Osteocyte (in vitro differentiated cells): Measurements from ENCODE around the gene C17orf107. TPM values are rescaled to one million over a fixed set of nuclear protein-coding genes. Genes with fewer than 3 reads are reported as not detected.
"Not testable (repeated sequence)": the region's sequence is repeated elsewhere in the genome, so short reads cannot be mapped to it uniquely, and the experiment has no call there.

Experiments
- DNase-seq: peaks from one replicate; pipeline ENCODE4 v3.0.0; 2021; ENCODE audit warnings: mixed read lengths; ENCODE audit not compliant: unreplicated experiment; ENCODE audit errors: extremely low spot score
- H3K27ac Mint-ChIP-seq: one replicate; pipeline ENCODE4 v1.8.0; 2021; ENCODE audit warnings: mild to moderate bottlenecking, mixed read lengths; ENCODE audit not compliant: unreplicated experiment
- H3K27me3 Mint-ChIP-seq: one replicate; pipeline ENCODE4 v1.8.0; 2021; ENCODE audit warnings: mixed read lengths; ENCODE audit not compliant: unreplicated experiment
- H3K36me3 Mint-ChIP-seq: one replicate; pipeline ENCODE4 v1.8.0; 2021; ENCODE audit warnings: mixed read lengths; ENCODE audit not compliant: unreplicated experiment
- H3K4me1 Mint-ChIP-seq: one replicate; pipeline ENCODE4 v1.8.0; 2021; ENCODE audit warnings: mixed read lengths; ENCODE audit not compliant: unreplicated experiment
- H3K4me3 Mint-ChIP-seq: one replicate; pipeline ENCODE4 v1.8.0; 2021; ENCODE audit warnings: mild to moderate bottlenecking, moderate library complexity, mixed read lengths; ENCODE audit not compliant: unreplicated experiment
- H3K9me3 Mint-ChIP-seq: one replicate; pipeline ENCODE4 v1.8.0; 2021; ENCODE audit warnings: mixed read lengths; ENCODE audit not compliant: unreplicated experiment
- CTCF ChIP-seq: fragments of 200-600 bp; sonication (generic); IDR thresholded peaks from 2 replicates; pipeline ENCODE4 v1.5.0; 2021; ENCODE audit warnings: antibody characterized with exemption, mild to moderate bottlenecking, moderate library complexity
- total RNA-seq: library from RNA; stranded (reverse); gene quantifications from 2 replicates; pipeline ENCODE4 v1.2.1, GENCODE V29; 2021

The C17orf107 gene
- total RNA-seq, 1 donor from 2014 or later: 0.78 TPM

- H3K36me3 Mint-ChIP-seq: peaks cover 17% of the 10 kb centered on the region
- no peak for TF ChIP-seq CTCF
- peaks cover 54% of the 10 kb centered on the region for H3K4me1 Mint-ChIP-seq
- peak overlapping the region; percentile 25 for H3K27ac Mint-ChIP-seq
- H3K27me3 Mint-ChIP-seq: no peaks in the 10 kb centered on the region
- no peak for DNase-seq
- no peak overlapping the region for H3K4me3 Mint-ChIP-seq
- no peaks in the 10 kb centered on the region for H3K9me3 Mint-ChIP-seq
These were observed 45.1 kb upstream of the C17orf107 start for GRCh38 chr17:4854111-4854681.

GRCh38 chr17:4856271-4856936, 42.9 kb upstream of the C17orf107 start:
- H3K4me3 Mint-ChIP-seq: no peak overlapping the region
- H3K4me1 Mint-ChIP-seq: peaks cover 38% of the 10 kb centered on the region
- no peaks in the 10 kb centered on the region for H3K27me3 Mint-ChIP-seq
- H3K36me3 Mint-ChIP-seq: peaks cover 23% of the 10 kb centered on the region
- TF ChIP-seq CTCF: no peak
- H3K9me3 Mint-ChIP-seq: no peaks in the 10 kb centered on the region
- DNase-seq: no peak
- H3K27ac Mint-ChIP-seq: no peak overlapping the region

DNA sequence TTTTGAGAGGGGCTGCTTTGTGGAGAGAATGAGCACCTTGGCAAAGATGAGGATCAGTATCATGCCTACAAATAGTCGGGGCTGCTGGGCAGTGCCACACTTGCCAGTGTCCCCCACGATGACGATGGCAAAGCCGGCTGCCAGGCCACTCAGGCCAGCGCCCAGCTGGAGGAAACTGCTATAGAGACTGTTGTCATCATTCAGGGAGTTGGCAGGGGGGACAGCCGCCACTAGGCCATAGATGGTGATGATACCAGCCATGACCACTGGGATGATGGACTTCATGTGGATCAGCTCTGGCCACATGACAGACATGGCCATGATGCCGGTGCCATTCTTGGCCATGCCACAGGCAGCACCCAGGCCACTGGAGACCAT, 42.4 kb upstream of the C17orf107 start:
- Mint-ChIP-seq H3K27me3 (no peaks in the 10 kb centered on the region), H3K36me3 (peaks cover 23% of the 10 kb centered on the region), H3K4me3 (no peak overlapping the region), H3K4me1 (peaks cover 37% of the 10 kb centered on the region), H3K9me3 (no peaks in the 10 kb centered on the region), H3K27ac (no peak overlapping the region)
- no peak for DNase-seq
- TF ChIP-seq CTCF: no peak

DNA sequence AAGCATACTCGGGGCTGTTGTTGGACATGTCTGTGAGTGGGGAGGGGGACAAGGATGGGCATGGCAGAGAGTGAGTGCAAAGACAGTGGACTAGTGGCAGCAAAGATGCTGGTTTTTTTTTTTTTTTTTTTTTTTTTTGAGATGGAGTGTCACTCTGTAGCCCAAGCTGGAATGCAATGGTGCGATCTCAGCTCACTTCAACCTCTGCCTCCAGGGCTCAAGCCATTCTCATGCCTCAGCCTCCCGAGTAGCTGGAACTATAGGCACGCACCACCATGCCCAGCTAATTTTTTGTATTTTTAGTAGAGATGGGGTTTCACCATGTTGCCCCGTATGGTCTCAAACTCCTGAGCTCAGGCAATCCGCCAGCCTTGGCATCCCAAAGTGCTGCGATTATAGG, 42.0 kb upstream of the C17orf107 start:
- not testable (repeated sequence) for DNase-seq, H3K9me3 Mint-ChIP-seq, H3K27ac Mint-ChIP-seq, H3K4me3 Mint-ChIP-seq, H3K27me3 Mint-ChIP-seq
- Mint-ChIP-seq H3K36me3 (peaks cover 23% of the 10 kb centered on the region), H3K4me1 (peaks cover 33% of the 10 kb centered on the region)

- Mint-ChIP-seq H3K9me3 (no peaks in the 10 kb centered on the region), H3K27me3 (no peaks in the 10 kb centered on the region), H3K36me3 (peaks cover 23% of the 10 kb centered on the region), H3K4me3 (no peak overlapping the region), H3K27ac (peak overlapping the region; percentile 65), H3K4me1 (peaks cover 31% of the 10 kb centered on the region)
- DNase-seq: no peak
- no peak for TF ChIP-seq CTCF
These were observed 41.1 kb upstream of the C17orf107 start for GRCh38 chr17:4858068-4858881.
